Hepatocyte (in vitro differentiated cells): ENCODE measurements around the gene ZNF684. TPM values are rescaled to one million over a fixed set of nuclear protein-coding genes. Genes with fewer than 3 reads are reported as not detected.
"Not testable (repeated sequence)": the region's sequence is repeated elsewhere in the genome, so short reads cannot be mapped to it uniquely, and the experiment has no call there.

Source experiments
- DNase-seq: peaks from one replicate; pipeline ENCODE4 v3.0.0-alpha.2; 2016; ENCODE audit warnings: low spot score
- H2AFZ ChIP-seq: fragments of 200-600 bp; sonication (generic); 2 replicates; pipeline ENCODE4 v1.6.0; 2016; ENCODE audit warnings: antibody characterized with exemption, mild to moderate bottlenecking
- H3K27ac ChIP-seq: fragments of 200-600 bp; sonication (generic); 2 replicates; pipeline ENCODE4 v1.5.1; 2016; ENCODE audit warnings: mild to moderate bottlenecking
- H3K27me3 ChIP-seq: fragments of 200-600 bp; sonication (generic); 2 replicates; pipeline ENCODE4 v1.6.1; 2016
- H3K36me3 ChIP-seq: fragments of 200-600 bp; sonication (generic); replicated peaks from 2 replicates; pipeline ENCODE4 v1.5.1; 2016; ENCODE audit warnings: low read depth; ENCODE audit not compliant: insufficient read depth
- H3K4me1 ChIP-seq: fragments of 200-600 bp; sonication (generic); 2 replicates; pipeline ENCODE4 v1.5.1; 2016; ENCODE audit warnings: mild to moderate bottlenecking, moderate library complexity; ENCODE audit not compliant: insufficient read depth
- H3K4me2 ChIP-seq: fragments of 200-600 bp; sonication (generic); 2 replicates; pipeline ENCODE4 v1.6.0; 2016
- H3K4me3 ChIP-seq: fragments of 200-600 bp; sonication (generic); 2 replicates; pipeline ENCODE4 v1.5.1; 2016; ENCODE audit warnings: mild to moderate bottlenecking
- H3K79me2 ChIP-seq: fragments of 200-600 bp; sonication (generic); 2 replicates; pipeline ENCODE4 v1.6.0; 2017; ENCODE audit warnings: mild to moderate bottlenecking
- H3K9me2 ChIP-seq: fragments of 200-600 bp; sonication (generic); replicated peaks from 2 replicates; pipeline ENCODE4 v1.6.0; 2017; ENCODE audit warnings: mild to moderate bottlenecking; ENCODE audit not compliant: insufficient read depth
- H3K9me3 ChIP-seq: fragments of 200-600 bp; sonication (generic); 2 replicates; pipeline ENCODE4 v1.5.1; 2016; ENCODE audit warnings: low read depth, mild to moderate bottlenecking
- H4K20me1 ChIP-seq: fragments of 200-600 bp; sonication (generic); 2 replicates; pipeline ENCODE4 v1.6.0; 2016; ENCODE audit warnings: mild to moderate bottlenecking; ENCODE audit not compliant: insufficient read depth, poor library complexity, severe bottlenecking
- EZH2 ChIP-seq: fragments of 200-600 bp; sonication (generic); IDR thresholded peaks from 2 replicates; pipeline ENCODE4 v1.6.1; 2016; ENCODE audit warnings: antibody characterized with exemption, mild to moderate bottlenecking, borderline replicate concordance
- EZH2phosphoT487 ChIP-seq: fragments of 200-600 bp; sonication (generic); IDR thresholded peaks from one replicate; pipeline ENCODE4 v1.6.1; 2018; ENCODE audit warnings: antibody characterized with exemption, mild to moderate bottlenecking, low read depth, moderate library complexity; ENCODE audit not compliant: unreplicated experiment, severe bottlenecking
- WGBS: methylation state at CpG from one replicate; pipeline ENCODE4 v1.1.6; 2016; ENCODE audit warnings: low lambda C conversion rate; ENCODE audit errors: missing lambda C conversion rate; 5-methylcytosine and 5-hydroxymethylcytosine counted together
- polyA plus RNA-seq: library from polyadenylated mRNA; unstranded; fragments of >200 nt; fragmentation: Nextera tagmentation; extraction: Ambion mirVana; gene quantifications from 2 replicates; pipeline ENCODE4 v1.2.1, GENCODE V29; 2016
- total RNA-seq: library from RNA; depleted of rRNA; stranded (reverse); fragments of >200 nt; gene quantifications from 2 replicates; pipeline ENCODE4 v1.2.3, GENCODE V29; 2014
- TF ChIP-seq, protein P1 (sequence below): fragments of 200-600 bp; sonication (generic); IDR thresholded peaks from 2 replicates; pipeline ENCODE4 v1.5.1; 2016; ENCODE audit warnings: antibody characterized with exemption, mild to moderate bottlenecking; ENCODE audit not compliant: poor library complexity

Gene ZNF684
- total and polyA plus RNA-seq, 2 experiments from 2014 or later = 1.8 to 5.3 TPM

DNA sequence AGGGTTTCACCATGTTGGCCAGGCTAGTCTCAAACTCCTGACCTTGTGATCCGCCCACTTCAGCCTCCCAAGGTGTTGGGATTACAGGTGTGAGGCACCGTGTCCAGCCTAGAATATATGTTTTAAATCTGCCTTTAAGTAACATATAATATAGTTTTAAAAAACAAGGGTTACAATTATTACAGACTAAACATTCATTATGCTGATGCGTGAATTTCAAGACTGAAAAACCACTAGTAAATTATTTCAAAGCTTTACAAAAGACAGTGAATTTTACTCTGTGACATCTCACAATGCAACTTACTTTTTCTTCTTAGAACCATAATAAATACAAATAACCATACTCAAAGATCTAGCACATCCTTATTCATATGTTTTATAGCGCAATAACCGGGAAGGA is 24.7 kb downstream of the ZNF684 start:
- Histone ChIP-seq H3K27me3 (no peaks in the 10 kb centered on the region), H2AFZ (no peak overlapping the region), H3K4me3 (no peak overlapping the region), H3K79me2 (no peaks in the 10 kb centered on the region), H3K27ac (no peak overlapping the region), H3K9me2 (no peaks in the 10 kb centered on the region), H4K20me1 (no peaks in the 10 kb centered on the region), H3K9me3 (no peaks in the 10 kb centered on the region), H3K4me1 (no peaks in the 10 kb centered on the region), H3K4me2 (no peak overlapping the region), H3K36me3 (no peaks in the 10 kb centered on the region)
- no peak for TF ChIP-seq EZH2
- TF ChIP-seq, protein P1, sequence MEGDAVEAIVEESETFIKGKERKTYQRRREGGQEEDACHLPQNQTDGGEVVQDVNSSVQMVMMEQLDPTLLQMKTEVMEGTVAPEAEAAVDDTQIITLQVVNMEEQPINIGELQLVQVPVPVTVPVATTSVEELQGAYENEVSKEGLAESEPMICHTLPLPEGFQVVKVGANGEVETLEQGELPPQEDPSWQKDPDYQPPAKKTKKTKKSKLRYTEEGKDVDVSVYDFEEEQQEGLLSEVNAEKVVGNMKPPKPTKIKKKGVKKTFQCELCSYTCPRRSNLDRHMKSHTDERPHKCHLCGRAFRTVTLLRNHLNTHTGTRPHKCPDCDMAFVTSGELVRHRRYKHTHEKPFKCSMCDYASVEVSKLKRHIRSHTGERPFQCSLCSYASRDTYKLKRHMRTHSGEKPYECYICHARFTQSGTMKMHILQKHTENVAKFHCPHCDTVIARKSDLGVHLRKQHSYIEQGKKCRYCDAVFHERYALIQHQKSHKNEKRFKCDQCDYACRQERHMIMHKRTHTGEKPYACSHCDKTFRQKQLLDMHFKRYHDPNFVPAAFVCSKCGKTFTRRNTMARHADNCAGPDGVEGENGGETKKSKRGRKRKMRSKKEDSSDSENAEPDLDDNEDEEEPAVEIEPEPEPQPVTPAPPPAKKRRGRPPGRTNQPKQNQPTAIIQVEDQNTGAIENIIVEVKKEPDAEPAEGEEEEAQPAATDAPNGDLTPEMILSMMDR = no peak
- no peak for TF ChIP-seq EZH2phosphoT487
- DNase-seq = no peak
- WGBS = 95% methylated on average over 5 of the region's 5 CpGs

DNA sequence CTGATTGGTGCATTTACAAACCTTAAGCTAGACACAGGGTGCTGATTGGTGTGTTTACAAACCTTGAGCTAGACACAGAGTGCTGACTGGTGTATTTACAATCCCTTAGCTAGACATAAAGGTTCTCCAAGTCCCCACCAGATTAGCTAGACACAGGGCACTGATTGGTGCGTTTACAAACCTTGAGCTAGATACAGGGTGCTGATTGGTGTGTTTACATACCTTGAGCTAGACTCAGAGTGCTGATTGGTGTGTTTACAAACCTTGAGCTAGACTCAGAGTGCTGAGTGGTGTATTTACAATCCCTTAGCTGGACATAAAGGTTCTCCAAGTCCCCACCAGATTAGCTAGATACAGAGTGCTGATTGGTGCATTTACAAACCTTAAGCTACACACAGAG is 26.8 kb downstream of the ZNF684 start:
- not testable (repeated sequence) for H3K36me3 ChIP-seq, H3K9me2 ChIP-seq, H3K9me3 ChIP-seq, H3K27ac ChIP-seq, H3K79me2 ChIP-seq, H3K4me2 ChIP-seq, H3K4me1 ChIP-seq, H3K4me3 ChIP-seq, H4K20me1 ChIP-seq, H3K27me3 ChIP-seq, H2AFZ ChIP-seq, DNase-seq
- 90% methylated on average over 1 of the region's 1 CpG for WGBS

DNA sequence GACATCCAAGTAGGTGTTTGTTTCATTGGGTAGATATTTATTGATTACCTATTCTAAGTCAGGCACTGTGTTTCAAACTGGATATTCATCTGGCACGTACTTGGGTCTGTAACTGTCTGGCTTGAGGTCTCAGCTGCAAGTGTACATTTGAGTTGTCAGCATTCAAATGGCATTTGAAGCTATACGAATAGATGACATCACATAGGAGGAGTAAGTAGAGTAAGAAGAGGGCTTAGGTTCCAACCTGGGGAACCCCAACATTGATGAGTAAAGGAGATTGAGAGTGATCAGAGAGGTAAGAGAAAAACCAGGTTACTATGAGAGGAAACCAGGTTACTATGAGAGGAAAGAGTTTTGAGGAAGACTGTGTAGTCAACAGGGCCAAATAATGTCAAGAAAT is 30.7 kb downstream of the ZNF684 start:
- WGBS = 89% methylated on average over 2 of the region's 2 CpGs
- no peaks in the 10 kb centered on the region for H3K9me2 ChIP-seq
- H4K20me1 ChIP-seq = no peaks in the 10 kb centered on the region
- H3K36me3 ChIP-seq = no peaks in the 10 kb centered on the region
- TF ChIP-seq, protein P1 = no peak
- TF ChIP-seq EZH2phosphoT487 = no peak
- no peak for TF ChIP-seq EZH2
- no peaks in the 10 kb centered on the region for H3K4me1 ChIP-seq
- H3K27ac ChIP-seq = no peak overlapping the region
- H3K4me2 ChIP-seq = no peak overlapping the region
- H3K4me3 ChIP-seq = no peak overlapping the region
- H3K27me3 ChIP-seq = no peaks in the 10 kb centered on the region
- DNase-seq = no peak
- H3K79me2 ChIP-seq = no peaks in the 10 kb centered on the region
- no peak overlapping the region for H2AFZ ChIP-seq
- H3K9me3 ChIP-seq = no peaks in the 10 kb centered on the region

DNA sequence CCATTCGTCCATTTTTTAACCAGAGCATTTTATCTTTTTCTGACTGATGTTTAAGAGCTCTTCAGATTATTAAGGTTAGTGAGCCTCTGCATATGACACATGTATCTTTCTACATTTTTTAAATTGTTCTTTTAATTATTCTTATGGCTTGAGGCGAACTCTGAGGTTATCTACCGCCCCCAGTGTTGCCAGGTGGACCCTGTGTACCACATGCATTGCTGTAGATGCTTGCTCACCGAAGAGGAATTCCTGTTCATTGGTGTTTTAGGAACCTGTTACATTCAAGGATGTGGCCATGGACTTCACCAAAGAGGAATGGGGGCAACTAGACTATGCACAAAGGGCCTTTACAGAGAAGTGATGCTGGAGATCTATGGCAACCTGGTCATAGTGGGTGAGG is 31.8 kb downstream of the ZNF684 start:
- Histone ChIP-seq H3K36me3 (no peaks in the 10 kb centered on the region), H3K9me3 (no peaks in the 10 kb centered on the region), H3K9me2 (no peaks in the 10 kb centered on the region), H2AFZ (no peak overlapping the region), H3K4me3 (no peak overlapping the region), H3K4me1 (no peaks in the 10 kb centered on the region), H3K27me3 (no peaks in the 10 kb centered on the region), H3K79me2 (no peaks in the 10 kb centered on the region), H3K4me2 (no peak overlapping the region), H4K20me1 (no peaks in the 10 kb centered on the region), H3K27ac (no peak overlapping the region)
- DNase-seq = no peak
- 84% methylated on average over 4 of the region's 4 CpGs for WGBS
- no peak for TF ChIP-seq EZH2
- TF ChIP-seq, protein P1 = no peak
- no peak for TF ChIP-seq EZH2phosphoT487
